A549 (cell line): ENCODE data around the gene LVRN. TPM values are rescaled to one million over a fixed set of nuclear protein-coding genes. Genes with fewer than 3 reads are reported as not detected.
A peak's percentile ranks its signal among the peaks of the same experiment; 100 is the strongest.

ENCODE experiments used
- ATAC-seq, 2 experiments: fragments of 200-7000 bp in 1 of 2; fragments of >200 bp in 1 of 2; cut with Nextera tagmentation in 1 of 2; cut with Tn5 transposase in 1 of 2; 3 replicates each; pipeline versions ENCODE4 v1.8.0 to v1.9.1; 2018 to 2020; ENCODE audit warnings: mild to moderate bottlenecking in 1 of 2, moderate library complexity in 1 of 2
- CTCF ChIA-PET: fragments of 300-600 bp; sonication (Branson Sonifier 250); formaldehyde crosslinking; extraction: SDS; loops from one replicate; lab custom pipeline; 2021; ENCODE audit warnings: antibody characterized with exemption, inconsistent platforms; lab: Yijun Ruan, JAX
- POLR2A ChIA-PET: fragments of 350-600 bp; formaldehyde crosslinking; extraction: SDS; loops from one replicate; lab custom pipeline; 2021; ENCODE audit warnings: antibody characterized with exemption, inconsistent platforms; lab: Yijun Ruan, JAX
- DNase-seq, 2 experiments: peaks; one replicate each; pipeline versions ENCODE4 v3.0.0 to v3.0.0-alpha.2; 2011 to 2016; ENCODE audit warnings: low read depth in 1 of 2, low spot score in 1 of 2
- FAIRE-seq: peaks from 2 replicates; lab custom pipeline; 2011; peaks lifted over from hg19 to GRCh38; lab: Jason Lieb, UNC
- H3K27ac ChIP-seq, 2 experiments: fragments of >200 bp; sonication (Bioruptor Twin); formaldehyde crosslinking; 3 replicates each; pipeline ENCODE4 v1.5.1; 2016 to 2017
- H3K4me1 ChIP-seq: fragments of >200 bp; sonication (Bioruptor Twin); formaldehyde crosslinking; 3 replicates; pipeline ENCODE4 v1.6.1; 2016
- H3K4me2 ChIP-seq: fragments of >200 bp; sonication (Bioruptor Twin); formaldehyde crosslinking; 3 replicates; pipeline ENCODE4 v1.6.1; 2016
- H3K4me3 ChIP-seq: fragments of >200 bp; sonication (Bioruptor Twin); formaldehyde crosslinking; 3 replicates; pipeline ENCODE4 v1.5.1; 2016
- H3K9me3 ChIP-seq: fragments of >200 bp; sonication (Bioruptor Twin); formaldehyde crosslinking; 3 replicates; pipeline ENCODE4 v1.6.1; 2016
- CBX8 ChIP-seq: fragments of 200-600 bp; sonication (generic); IDR thresholded peaks from 2 replicates; pipeline ENCODE4 v1.6.1; 2016
- CEBPB ChIP-seq, 2 experiments: fragments of >200 bp in 1 of 2; sonication (Bioruptor Twin) in 1 of 2; formaldehyde crosslinking in 1 of 2; IDR thresholded peaks; 2 replicates each; pipeline ENCODE4 v1.6.1; 2012 to 2016
- CHD2 ChIP-seq: fragments of 150-350 bp; IDR thresholded peaks from 2 replicates; pipeline ENCODE4 v1.6.1; 2014; ENCODE audit warnings: low read length; ENCODE audit not compliant: partially characterized antibody
- EHF ChIP-seq: fragments of 250-450 bp; sonication (Bioruptor Pico); IDR thresholded peaks from 2 replicates; pipeline ENCODE4 v1.5.0; 2020; ENCODE audit warnings: mild to moderate bottlenecking
- EP300 ChIP-seq, 2 experiments: fragments of >200 bp; sonication (Bioruptor Twin); formaldehyde crosslinking; IDR thresholded peaks; 2 replicates in 1 of 2; 3 replicates in 1 of 2; pipeline ENCODE4 v1.6.1; 2016 to 2017
- ESRRA ChIP-seq: fragments of 150-350 bp; IDR thresholded peaks from 2 replicates; pipeline ENCODE4 v1.6.1; 2014; ENCODE audit warnings: mild to moderate bottlenecking, low read length, borderline replicate concordance
- FOSL2 ChIP-seq, 2 experiments: fragments of 450-650 bp in 1 of 2; fragments of >200 bp in 1 of 2; sonication (Bioruptor Twin) in 1 of 2; formaldehyde crosslinking; IDR thresholded peaks; 2 replicates each; pipeline versions ENCODE4 v1.5.0 to v1.6.1; 2016 to 2020; ENCODE audit warnings: mild to moderate bottlenecking in 1 of 2, moderate library complexity in 1 of 2
- FOXS1 ChIP-seq: fragments of 250-450 bp; sonication (Bioruptor Pico); IDR thresholded peaks from 2 replicates; pipeline ENCODE4 v1.5.0; 2020; ENCODE audit warnings: mild to moderate bottlenecking, moderate library complexity
- HES2 ChIP-seq: fragments of >200 bp; sonication (Bioruptor Twin); formaldehyde crosslinking; IDR thresholded peaks from 2 replicates; pipeline ENCODE4 v1.6.1; 2016
- HEYL ChIP-seq: fragments of 250-450 bp; sonication (Bioruptor Pico); IDR thresholded peaks from 2 replicates; pipeline ENCODE4 v1.8.0; 2021; ENCODE audit warnings: mild to moderate bottlenecking, moderate library complexity
- HMGXB4 ChIP-seq: fragments of 250-450 bp; sonication (Bioruptor Pico); IDR thresholded peaks from 2 replicates; pipeline ENCODE4 v1.5.0; 2021; ENCODE audit warnings: mild to moderate bottlenecking, moderate library complexity, borderline replicate concordance
- JUNB ChIP-seq: fragments of >200 bp; sonication (Bioruptor Twin); formaldehyde crosslinking; IDR thresholded peaks from 2 replicates; pipeline ENCODE4 v1.6.1; 2016
- MAZ ChIP-seq: fragments of 150-350 bp; IDR thresholded peaks from 2 replicates; pipeline ENCODE4 v1.6.1; 2014; ENCODE audit warnings: antibody characterized with exemption, low read depth, low read length, borderline replicate concordance
- NR3C1 ChIP-seq: fragments of >200 bp; sonication (Bioruptor Twin); formaldehyde crosslinking; IDR thresholded peaks from 3 replicates; pipeline ENCODE4 v1.6.1; 2017
- POLR2A ChIP-seq: IDR thresholded peaks from 2 replicates; pipeline ENCODE4 v1.6.1; 2012; ENCODE audit warnings: mild to moderate bottlenecking, low read length
- POLR2AphosphoS2 ChIP-seq: conservative IDR thresholded peaks from 2 replicates; pipeline ENCODE4 v1.6.1; 2012; ENCODE audit warnings: low read length, improper control_type of control experiment, inconsistent platforms
- RAD21 ChIP-seq, 2 experiments: fragments of >200 bp in 1 of 2; sonication (Bioruptor Twin) in 1 of 2; formaldehyde crosslinking in 1 of 2; IDR thresholded peaks in 1 of 2; conservative IDR thresholded peaks in 1 of 2; 2 replicates in 1 of 2; 3 replicates in 1 of 2; pipeline ENCODE4 v1.6.1; 2012 to 2018; ENCODE audit warnings: inconsistent platforms in 1 of 2
- RARB ChIP-seq: fragments of 250-450 bp; sonication (Bioruptor Pico); IDR thresholded peaks from 2 replicates; pipeline ENCODE4 v1.8.0; 2021; ENCODE audit warnings: mild to moderate bottlenecking, moderate library complexity
- RCOR1 ChIP-seq: fragments of 150-350 bp; IDR thresholded peaks from 2 replicates; pipeline ENCODE4 v1.6.1; 2014; ENCODE audit warnings: antibody characterized with exemption, low read length, low read depth
- TFCP2L1 ChIP-seq: fragments of 250-450 bp; sonication (Bioruptor Pico); IDR thresholded peaks from 2 replicates; pipeline ENCODE4 v1.5.0; 2021; ENCODE audit warnings: mild to moderate bottlenecking
- ZFP36 ChIP-seq: fragments of 450-650 bp; IDR thresholded peaks from 2 replicates; pipeline ENCODE4 v1.6.1; 2014; ENCODE audit warnings: borderline replicate concordance; ENCODE audit not compliant: partially characterized antibody
- ZNF302 ChIP-seq: fragments of 250-450 bp; sonication (Bioruptor Pico); IDR thresholded peaks from 2 replicates; pipeline ENCODE4 v1.9.0; 2021; ENCODE audit warnings: inconsistent platforms, mild to moderate bottlenecking, moderate library complexity
- WGBS: methylation state at CpG from one replicate; pipeline ENCODE4 v1.1.6; 2017; ENCODE audit errors: missing lambda C conversion rate; 5-methylcytosine and 5-hydroxymethylcytosine counted together
- polyA plus RNA-seq, 4 experiments: library from polyadenylated mRNA; depleted of rRNA in 3 of 4; stranded (reverse); fragments of >200 nt; fragmentation: RNase III in 1 of 4; extraction: RNeasy Plus Mini Kit Qiagen cat#74134 plus additional on column Dnase treatment in 1 of 4; gene quantifications; 2 replicates in 3 of 4; 3 replicates in 1 of 4; pipeline ENCODE4 v1.2.3, GENCODE V29; 2011 to 2017
- TF ChIP-seq, protein P1 (sequence below): fragments of >200 bp; sonication (Bioruptor Twin); formaldehyde crosslinking; IDR thresholded peaks from 3 replicates; pipeline ENCODE4 v1.5.1; 2016
- TF ChIP-seq, protein P2 (sequence below): fragments of 250-450 bp; sonication (Bioruptor Pico); IDR thresholded peaks from 2 replicates; pipeline ENCODE4 v1.5.0; 2020; ENCODE audit warnings: low read depth, mild to moderate bottlenecking, moderate library complexity

The LVRN gene
- polyA plus RNA-seq, 2 of the 4 experiments (the other 2 are of a cell fraction): 0.06 to 0.16 TPM

- FAIRE-seq (no peak), DNase-seq (peak in 1 of 2 experiments; percentile 10), ATAC-seq (peak; percentile 47 to 54; a peak in 2 of 6 replicates)
- Histone ChIP-seq H3K4me3 (no peak overlapping the region), H3K4me1 (no peaks in the 10 kb centered on the region), H3K9me3 (no peaks in the 10 kb centered on the region), H3K4me2 (no peak overlapping the region), H3K27ac (no peak overlapping the region)
- CTCF ChIA-PET: no interaction called here
- POLR2A ChIA-PET: no interaction called here
- WGBS: 49% methylated on average over 2 of the region's 2 CpGs
- TF ChIP-seq ZFP36 (no peak), ESRRA (no peak), POLR2A (no peak), FOXS1 (no peak), HEYL (CRISPR knock-in tag) (no peak), CBX8 (no peak), MAZ (no peak), POLR2AphosphoS2 (no peak), TFCP2L1 (no peak), FOSL2 (IDR thresholded peaks at IDR 0.05) (no peak), FOSL2 (CRISPR knock-in tag; IDR thresholded peaks at IDR 0.05) (no peak), ZNF302 (CRISPR knock-in tag) (no peak), HES2 (no peak), RARB (CRISPR knock-in tag) (no peak), CEBPB (IDR thresholded peaks at IDR 0.05) (no peak), CHD2 (no peak)
- TF ChIP-seq, protein P1, sequence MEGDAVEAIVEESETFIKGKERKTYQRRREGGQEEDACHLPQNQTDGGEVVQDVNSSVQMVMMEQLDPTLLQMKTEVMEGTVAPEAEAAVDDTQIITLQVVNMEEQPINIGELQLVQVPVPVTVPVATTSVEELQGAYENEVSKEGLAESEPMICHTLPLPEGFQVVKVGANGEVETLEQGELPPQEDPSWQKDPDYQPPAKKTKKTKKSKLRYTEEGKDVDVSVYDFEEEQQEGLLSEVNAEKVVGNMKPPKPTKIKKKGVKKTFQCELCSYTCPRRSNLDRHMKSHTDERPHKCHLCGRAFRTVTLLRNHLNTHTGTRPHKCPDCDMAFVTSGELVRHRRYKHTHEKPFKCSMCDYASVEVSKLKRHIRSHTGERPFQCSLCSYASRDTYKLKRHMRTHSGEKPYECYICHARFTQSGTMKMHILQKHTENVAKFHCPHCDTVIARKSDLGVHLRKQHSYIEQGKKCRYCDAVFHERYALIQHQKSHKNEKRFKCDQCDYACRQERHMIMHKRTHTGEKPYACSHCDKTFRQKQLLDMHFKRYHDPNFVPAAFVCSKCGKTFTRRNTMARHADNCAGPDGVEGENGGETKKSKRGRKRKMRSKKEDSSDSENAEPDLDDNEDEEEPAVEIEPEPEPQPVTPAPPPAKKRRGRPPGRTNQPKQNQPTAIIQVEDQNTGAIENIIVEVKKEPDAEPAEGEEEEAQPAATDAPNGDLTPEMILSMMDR: no peak
- TF ChIP-seq, protein P2, sequence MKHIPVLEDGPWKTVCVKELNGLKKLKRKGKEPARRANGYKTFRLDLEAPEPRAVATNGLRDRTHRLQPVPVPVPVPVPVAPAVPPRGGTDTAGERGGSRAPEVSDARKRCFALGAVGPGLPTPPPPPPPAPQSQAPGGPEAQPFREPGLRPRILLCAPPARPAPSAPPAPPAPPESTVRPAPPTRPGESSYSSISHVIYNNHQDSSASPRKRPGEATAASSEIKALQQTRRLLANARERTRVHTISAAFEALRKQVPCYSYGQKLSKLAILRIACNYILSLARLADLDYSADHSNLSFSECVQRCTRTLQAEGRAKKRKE (CRISPR knock-in tag): no peak
- TF ChIP-seq, all 56 proteins: peak for 0
Observed at GRCh38 chr5:115946655-115947054, 15.6 kb upstream of the LVRN start.

DNA sequence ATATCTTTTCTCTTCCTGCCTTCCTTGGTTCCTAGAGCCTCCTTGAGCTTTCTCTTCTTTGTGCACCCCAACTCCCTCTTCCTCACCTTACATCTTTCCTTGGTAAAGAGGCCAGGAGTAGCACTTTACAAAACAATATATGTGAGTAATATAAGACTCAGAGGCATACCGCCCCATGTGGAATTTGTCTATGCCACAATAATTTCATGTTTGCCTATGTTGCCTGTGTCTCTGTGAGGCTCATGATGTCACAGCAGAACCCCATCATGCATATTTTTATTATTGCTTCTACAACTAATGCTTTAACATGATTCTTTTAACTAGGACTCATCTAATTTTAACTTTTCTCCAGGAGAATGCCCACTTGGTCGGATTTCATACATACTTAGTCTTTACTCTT lies 15.0 kb upstream of the LVRN start:
- no peak for DNase-seq
- ChIA-PET POLR2A (no interaction called here), CTCF (no interaction called here)
- H3K9me3 ChIP-seq: no peaks in the 10 kb centered on the region
- ATAC-seq: no peak
- H3K4me1 ChIP-seq: no peaks in the 10 kb centered on the region
- no peak overlapping the region for H3K4me3 ChIP-seq
- 60% methylated on average over 2 of the region's 2 CpGs for WGBS
- TF ChIP-seq RCOR1: no peak
- TF ChIP-seq POLR2AphosphoS2: no peak
- no peak for TF ChIP-seq EP300 (IDR thresholded peaks at IDR 0.05)
- TF ChIP-seq JUNB: no peak
- TF ChIP-seq, protein P1: no peak
- no peak for TF ChIP-seq POLR2A
- no peak for TF ChIP-seq HMGXB4
- no peak for TF ChIP-seq RAD21 (conservative IDR thresholded peaks at IDR 0.05 in 1 of 2, IDR thresholded peaks at IDR 0.05 in 1 of 2)
- TF ChIP-seq NR3C1: no peak
- no peak for TF ChIP-seq EHF (CRISPR knock-in tag)
- H3K27ac ChIP-seq: no peak overlapping the region
- no peak for FAIRE-seq
- no peak overlapping the region for H3K4me2 ChIP-seq
